Parathyroid adenoma (tissue), 2 donors: Measurements from ENCODE around the gene AP4M1.

Source experiments
- H2AFZ ChIP-seq: fragments of 300-600 bp; sonication (generic); one replicate; pipeline ENCODE4 v1.7.0; 2017; ENCODE audit warnings: antibody characterized with exemption, mild to moderate bottlenecking
- H3K27ac ChIP-seq: fragments of 300-600 bp; sonication (generic); one replicate; pipeline ENCODE4 v1.7.0; 2017
- H3K27me3 ChIP-seq: fragments of 300-600 bp; sonication (generic); one replicate; pipeline ENCODE4 v1.7.0; 2017; ENCODE audit warnings: low read length; ENCODE audit not compliant: control insufficient read depth, insufficient read depth
- H3K36me3 ChIP-seq: fragments of 300-600 bp; sonication (generic); one replicate; pipeline ENCODE4 v1.7.0; 2017; ENCODE audit warnings: low read length; ENCODE audit not compliant: control insufficient read depth, insufficient read depth
- H3K4me1 ChIP-seq: fragments of 300-600 bp; sonication (generic); one replicate; pipeline ENCODE4 v1.7.0; 2017; ENCODE audit warnings: control low read depth
- H3K4me2 ChIP-seq: fragments of 300-600 bp; sonication (generic); one replicate; pipeline ENCODE4 v1.7.0; 2017; ENCODE audit warnings: low read length
- H3K4me3 ChIP-seq: fragments of 300-600 bp; sonication (generic); one replicate; pipeline ENCODE4 v1.7.0; 2017; ENCODE audit warnings: low read depth, low read length
- H3K79me2 ChIP-seq: fragments of 300-600 bp; sonication (generic); one replicate; pipeline ENCODE4 v1.7.0; 2017; ENCODE audit warnings: control low read depth
- H3K9ac ChIP-seq: fragments of 300-600 bp; sonication (generic); one replicate; pipeline ENCODE4 v1.7.0; 2017; ENCODE audit warnings: mild to moderate bottlenecking
- H3K9me3 ChIP-seq: fragments of 300-600 bp; sonication (generic); one replicate; pipeline ENCODE4 v1.7.0; 2017; ENCODE audit warnings: low read length; ENCODE audit not compliant: control insufficient read depth
- TF ChIP-seq, protein P1 (sequence below): fragments of 300-600 bp; sonication (generic); IDR thresholded peaks from one replicate; pipeline ENCODE4 v1.7.0; 2017; ENCODE audit warnings: antibody characterized with exemption, mild to moderate bottlenecking
- donor health status: primary hyperparathyroidism.

Gene AP4M1

DNA sequence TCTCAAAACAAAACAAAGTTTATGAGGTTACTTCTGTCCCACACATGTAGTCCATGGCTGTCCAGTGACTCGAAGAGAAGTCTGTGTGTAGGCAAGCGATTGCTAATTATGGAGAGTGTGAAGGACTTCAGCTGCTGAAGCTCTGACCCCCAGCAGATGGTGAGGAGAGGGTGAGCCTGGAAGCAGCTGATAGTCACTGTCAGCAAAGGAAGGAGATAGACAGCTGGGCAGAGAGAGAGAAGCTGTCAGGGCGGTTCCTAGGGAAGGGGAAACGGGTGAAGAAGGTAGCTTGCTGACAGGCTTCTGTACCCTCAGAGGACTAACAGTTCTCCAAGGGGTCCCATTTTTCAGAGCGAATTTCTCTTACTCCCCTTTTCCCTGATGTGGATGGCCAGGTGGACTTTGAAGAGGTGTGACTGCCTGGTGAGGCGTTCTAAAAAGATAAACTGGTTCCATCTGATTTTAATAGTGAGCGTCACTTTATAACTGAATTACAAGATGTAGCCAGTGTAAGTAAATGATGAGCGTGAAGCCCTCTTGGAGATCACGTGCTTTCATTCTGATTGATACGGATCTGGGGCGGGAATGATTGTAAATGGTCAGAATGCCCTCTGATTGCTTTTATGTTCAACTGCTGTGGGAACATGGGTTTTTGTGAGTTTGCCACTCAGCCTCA, 39.8 kb upstream of the AP4M1 start:
- Histone ChIP-seq H3K4me2 (no peak overlapping the region), H3K4me1 (no peaks in the 10 kb centered on the region), H2AFZ (no peak overlapping the region), H3K9me3 (no peaks in the 10 kb centered on the region), H3K27me3 (no peaks in the 10 kb centered on the region), H3K36me3 (no peaks in the 10 kb centered on the region), H3K9ac (no peak overlapping the region), H3K27ac (no peak overlapping the region), H3K79me2 (peaks cover 3% of the 10 kb centered on the region), H3K4me3 (no peak overlapping the region)
- TF ChIP-seq, protein P1, sequence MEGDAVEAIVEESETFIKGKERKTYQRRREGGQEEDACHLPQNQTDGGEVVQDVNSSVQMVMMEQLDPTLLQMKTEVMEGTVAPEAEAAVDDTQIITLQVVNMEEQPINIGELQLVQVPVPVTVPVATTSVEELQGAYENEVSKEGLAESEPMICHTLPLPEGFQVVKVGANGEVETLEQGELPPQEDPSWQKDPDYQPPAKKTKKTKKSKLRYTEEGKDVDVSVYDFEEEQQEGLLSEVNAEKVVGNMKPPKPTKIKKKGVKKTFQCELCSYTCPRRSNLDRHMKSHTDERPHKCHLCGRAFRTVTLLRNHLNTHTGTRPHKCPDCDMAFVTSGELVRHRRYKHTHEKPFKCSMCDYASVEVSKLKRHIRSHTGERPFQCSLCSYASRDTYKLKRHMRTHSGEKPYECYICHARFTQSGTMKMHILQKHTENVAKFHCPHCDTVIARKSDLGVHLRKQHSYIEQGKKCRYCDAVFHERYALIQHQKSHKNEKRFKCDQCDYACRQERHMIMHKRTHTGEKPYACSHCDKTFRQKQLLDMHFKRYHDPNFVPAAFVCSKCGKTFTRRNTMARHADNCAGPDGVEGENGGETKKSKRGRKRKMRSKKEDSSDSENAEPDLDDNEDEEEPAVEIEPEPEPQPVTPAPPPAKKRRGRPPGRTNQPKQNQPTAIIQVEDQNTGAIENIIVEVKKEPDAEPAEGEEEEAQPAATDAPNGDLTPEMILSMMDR: no peak

GRCh38 chr7:100063376-100063775, 38.1 kb upstream of the AP4M1 start:
- no peak overlapping the region for H3K4me2 ChIP-seq
- H3K36me3 ChIP-seq: no peaks in the 10 kb centered on the region
- no peak overlapping the region for H3K27ac ChIP-seq
- H3K4me1 ChIP-seq: no peaks in the 10 kb centered on the region
- TF ChIP-seq, protein P1: no peak
- no peak overlapping the region for H2AFZ ChIP-seq
- H3K79me2 ChIP-seq: peaks cover 3% of the 10 kb centered on the region
- H3K9ac ChIP-seq: no peak overlapping the region
- H3K4me3 ChIP-seq: no peak overlapping the region
- no peaks in the 10 kb centered on the region for H3K9me3 ChIP-seq
- no peaks in the 10 kb centered on the region for H3K27me3 ChIP-seq

DNA sequence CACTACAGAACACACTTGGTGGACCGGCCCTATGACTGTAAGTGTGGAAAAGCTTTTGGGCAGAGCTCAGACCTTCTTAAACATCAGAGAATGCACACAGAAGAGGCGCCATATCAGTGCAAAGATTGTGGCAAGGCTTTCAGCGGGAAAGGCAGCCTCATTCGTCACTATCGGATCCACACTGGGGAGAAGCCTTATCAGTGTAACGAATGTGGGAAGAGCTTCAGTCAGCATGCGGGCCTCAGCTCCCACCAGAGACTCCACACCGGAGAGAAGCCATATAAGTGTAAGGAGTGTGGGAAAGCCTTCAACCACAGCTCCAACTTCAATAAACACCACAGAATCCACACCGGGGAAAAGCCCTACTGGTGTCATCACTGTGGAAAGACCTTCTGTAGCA, 37.3 kb upstream of the AP4M1 start:
- Histone ChIP-seq H3K4me1 (no peaks in the 10 kb centered on the region), H3K9me3 (no peaks in the 10 kb centered on the region), H2AFZ (no peak overlapping the region), H3K79me2 (no peaks in the 10 kb centered on the region), H3K27me3 (no peaks in the 10 kb centered on the region), H3K27ac (no peak overlapping the region), H3K4me2 (no peak overlapping the region), H3K4me3 (no peak overlapping the region), H3K9ac (no peak overlapping the region), H3K36me3 (no peaks in the 10 kb centered on the region)
- TF ChIP-seq, protein P1: no peak

GRCh38 chr7:100065452-100066186, 35.8 kb upstream of the AP4M1 start:
- H3K9me3 ChIP-seq: no peaks in the 10 kb centered on the region
- no peak overlapping the region for H2AFZ ChIP-seq
- TF ChIP-seq, protein P1: no peak
- H3K4me3 ChIP-seq: no peak overlapping the region
- no peak overlapping the region for H3K4me2 ChIP-seq
- no peaks in the 10 kb centered on the region for H3K4me1 ChIP-seq
- no peak overlapping the region for H3K9ac ChIP-seq
- H3K27ac ChIP-seq: no peak overlapping the region
- no peaks in the 10 kb centered on the region for H3K79me2 ChIP-seq
- no peaks in the 10 kb centered on the region for H3K36me3 ChIP-seq
- no peaks in the 10 kb centered on the region for H3K27me3 ChIP-seq
